SK-N-SH treated with all-trans-retinoic acid at 6 μM for 48 hours (cell line): ENCODE results near the gene CENPP.

Experiments
- ATAC-seq: fragments of 200-7000 bp; cut with Tn5 transposase; 3 replicates; pipeline ENCODE4 v1.9.1; 2020; ENCODE audit warnings: mild to moderate bottlenecking, moderate library complexity
- ARNTL ChIP-seq: fragments of 450-650 bp; formaldehyde crosslinking; IDR thresholded peaks from 2 replicates; pipeline ENCODE4 v1.5.0; 2020; ENCODE audit warnings: low read depth, mild to moderate bottlenecking, moderate library complexity, borderline replicate concordance
- BACH2 ChIP-seq: fragments of 250-450 bp; sonication (Bioruptor Pico); IDR thresholded peaks from 2 replicates; pipeline ENCODE4 v1.9.0; 2021; ENCODE audit warnings: mild to moderate bottlenecking, borderline replicate concordance
- ESRRG ChIP-seq: fragments of 250-450 bp; sonication (Bioruptor Pico); IDR thresholded peaks from 2 replicates; pipeline ENCODE4 v1.6.1; 2021; ENCODE audit warnings: mild to moderate bottlenecking
- GLIS3 ChIP-seq: fragments of 250-450 bp; sonication (Bioruptor Pico); IDR thresholded peaks from 2 replicates; pipeline ENCODE4 v1.5.0; 2020; ENCODE audit warnings: mild to moderate bottlenecking, moderate library complexity
- ISL1 ChIP-seq: fragments of 250-450 bp; sonication (Bioruptor Pico); IDR thresholded peaks from 2 replicates; pipeline ENCODE4 v2.1.2; 2022; ENCODE audit warnings: mild to moderate bottlenecking, moderate library complexity
- PPARA ChIP-seq: fragments of 250-450 bp; sonication (Bioruptor Pico); IDR thresholded peaks from 2 replicates; pipeline ENCODE4 v1.5.0; 2020; ENCODE audit warnings: mild to moderate bottlenecking, borderline replicate concordance
- RARB ChIP-seq: fragments of 250-450 bp; sonication (Bioruptor Pico); IDR thresholded peaks from 2 replicates; pipeline ENCODE4 v1.8.0; 2021; ENCODE audit warnings: mild to moderate bottlenecking, moderate library complexity
- SNAI2 ChIP-seq: fragments of 250-450 bp; sonication (Bioruptor Pico); IDR thresholded peaks from 2 replicates; pipeline ENCODE4 v1.5.0; 2020; ENCODE audit warnings: mild to moderate bottlenecking, moderate library complexity
- TCF4 ChIP-seq: fragments of 250-450 bp; sonication (Bioruptor Pico); IDR thresholded peaks from 2 replicates; pipeline ENCODE4 v1.8.0; 2021; ENCODE audit warnings: mild to moderate bottlenecking, moderate library complexity, borderline replicate concordance
- TOX ChIP-seq: fragments of 250-450 bp; sonication (Bioruptor Pico); IDR thresholded peaks from 2 replicates; pipeline ENCODE4 v1.8.0; 2021; ENCODE audit warnings: mild to moderate bottlenecking, moderate library complexity, borderline replicate concordance
- ZC3H10 ChIP-seq: fragments of 250-450 bp; sonication (Bioruptor Pico); IDR thresholded peaks from 2 replicates; pipeline ENCODE4 v1.5.1; 2021; ENCODE audit warnings: mild to moderate bottlenecking, moderate library complexity
- ZFP3 ChIP-seq: fragments of 250-450 bp; sonication (Bioruptor Pico); IDR thresholded peaks from 2 replicates; pipeline ENCODE4 v1.5.0; 2020; ENCODE audit warnings: mild to moderate bottlenecking, moderate library complexity
- ZFP30 ChIP-seq: fragments of 450-650 bp; formaldehyde crosslinking; IDR thresholded peaks from 2 replicates; pipeline ENCODE4 v1.5.0; 2022; ENCODE audit warnings: mild to moderate bottlenecking, moderate library complexity
- ZNF565 ChIP-seq: fragments of 450-650 bp; formaldehyde crosslinking; conservative IDR thresholded peaks from 2 replicates; pipeline ENCODE4 v1.5.0; 2020; ENCODE audit warnings: low read depth, mild to moderate bottlenecking, moderate library complexity
- ZNF70 ChIP-seq: fragments of 450-650 bp; formaldehyde crosslinking; IDR thresholded peaks from 2 replicates; pipeline ENCODE4 v1.5.0; 2020; ENCODE audit warnings: mild to moderate bottlenecking, moderate library complexity
- ZNF8 ChIP-seq: fragments of 450-650 bp; formaldehyde crosslinking; IDR thresholded peaks from 2 replicates; pipeline ENCODE4 v1.5.0; 2020; ENCODE audit warnings: mild to moderate bottlenecking, moderate library complexity
- TF ChIP-seq, protein P1 (sequence below): fragments of 250-450 bp; sonication (Bioruptor Pico); IDR thresholded peaks from 2 replicates; pipeline ENCODE4 v1.5.1; 2021; ENCODE audit warnings: mild to moderate bottlenecking, moderate library complexity
- TF ChIP-seq, protein P2 (sequence below): fragments of 250-450 bp; sonication (Bioruptor Pico); IDR thresholded peaks from 2 replicates; pipeline ENCODE4 v1.8.0; 2021; ENCODE audit warnings: low read depth, mild to moderate bottlenecking, moderate library complexity, borderline replicate concordance
- TF ChIP-seq, protein P3 (sequence below): fragments of 250-450 bp; sonication (Bioruptor Pico); IDR thresholded peaks from 2 replicates; pipeline ENCODE4 v1.5.0; 2020; ENCODE audit warnings: mild to moderate bottlenecking, moderate library complexity
- TF ChIP-seq, protein P4 (sequence below): fragments of 250-450 bp; sonication (Bioruptor Pico); IDR thresholded peaks from 2 replicates; pipeline ENCODE4 v1.8.0; 2020; ENCODE audit warnings: mild to moderate bottlenecking, moderate library complexity, borderline replicate concordance

CENPP gene

DNA sequence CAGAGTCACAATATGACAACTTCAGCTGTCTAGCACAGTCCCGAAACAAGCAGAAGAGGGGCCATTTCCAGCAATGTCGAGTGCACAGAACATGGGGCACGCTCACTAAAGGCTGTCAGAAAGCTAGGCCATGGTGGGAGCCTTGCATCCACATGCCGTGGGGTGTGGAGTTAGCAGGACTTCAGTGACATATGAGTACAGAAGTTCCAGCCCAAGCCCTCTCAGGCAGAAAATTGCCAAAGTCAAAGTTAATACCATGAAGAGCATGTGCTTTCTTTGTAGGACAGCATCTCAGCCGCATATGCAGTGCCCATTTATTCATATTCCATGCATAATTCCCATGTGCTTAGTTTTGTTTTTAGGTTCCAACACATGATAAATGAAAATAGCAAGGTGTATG, 183.3 kb downstream of the CENPP start (continued):
- TF ChIP-seq, protein P1, sequence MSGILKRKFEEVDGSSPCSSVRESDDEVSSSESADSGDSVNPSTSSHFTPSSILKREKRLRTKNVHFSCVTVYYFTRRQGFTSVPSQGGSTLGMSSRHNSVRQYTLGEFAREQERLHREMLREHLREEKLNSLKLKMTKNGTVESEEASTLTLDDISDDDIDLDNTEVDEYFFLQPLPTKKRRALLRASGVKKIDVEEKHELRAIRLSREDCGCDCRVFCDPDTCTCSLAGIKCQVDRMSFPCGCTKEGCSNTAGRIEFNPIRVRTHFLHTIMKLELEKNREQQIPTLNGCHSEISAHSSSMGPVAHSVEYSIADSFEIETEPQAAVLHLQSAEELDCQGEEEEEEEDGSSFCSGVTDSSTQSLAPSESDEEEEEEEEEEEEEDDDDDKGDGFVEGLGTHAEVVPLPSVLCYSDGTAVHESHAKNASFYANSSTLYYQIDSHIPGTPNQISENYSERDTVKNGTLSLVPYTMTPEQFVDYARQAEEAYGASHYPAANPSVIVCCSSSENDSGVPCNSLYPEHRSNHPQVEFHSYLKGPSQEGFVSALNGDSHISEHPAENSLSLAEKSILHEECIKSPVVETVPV (CRISPR knock-in tag) = no peak
- TF ChIP-seq, all 23 proteins: peak for 0

DNA sequence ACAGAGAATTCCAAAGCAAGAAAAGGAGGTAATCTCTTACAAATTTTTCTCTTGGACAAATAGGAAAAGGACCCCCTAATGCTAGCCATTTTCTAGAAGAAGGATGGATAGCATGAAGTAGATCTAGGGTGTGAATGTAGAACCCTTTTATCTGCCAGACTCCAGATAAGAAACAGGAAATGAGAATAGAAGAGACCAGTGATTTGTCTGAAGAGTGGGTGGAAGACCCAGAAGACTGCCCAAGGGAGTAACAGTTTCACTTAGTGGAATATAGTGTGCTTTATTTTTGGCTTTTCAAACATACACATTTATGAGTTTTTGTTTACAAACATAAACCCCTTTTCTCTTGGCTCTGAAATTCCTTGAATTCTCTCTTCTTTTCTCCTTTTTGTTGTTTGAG, 185.0 kb downstream of the CENPP start:
- no peak for ATAC-seq

DNA sequence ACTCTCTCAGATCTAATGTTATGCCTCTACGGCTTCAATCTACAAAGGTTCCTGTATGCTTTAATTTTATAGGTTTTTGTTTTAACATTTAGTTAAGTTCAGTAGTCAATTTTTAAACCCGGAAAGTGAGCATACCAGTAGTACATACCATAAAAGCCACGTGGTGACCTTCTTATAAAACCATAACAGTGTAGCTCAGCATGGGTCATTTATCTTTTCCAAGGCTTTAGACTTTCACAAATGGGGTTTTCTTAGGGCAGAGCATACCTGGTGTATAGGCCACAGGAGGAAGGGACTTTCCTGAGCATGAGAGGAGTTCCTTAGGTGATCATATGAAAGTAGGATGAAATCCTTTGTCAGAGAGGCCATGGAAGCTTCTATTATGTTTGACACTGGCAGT, 186.9 kb downstream of the CENPP start:
- no peak for ATAC-seq
- TF ChIP-seq TOX (no peak), TCF4 (CRISPR knock-in tag) (no peak), ZFP3 (CRISPR knock-in tag) (no peak), ARNTL (CRISPR knock-in tag) (no peak), ZNF565 (no peak), GLIS3 (CRISPR knock-in tag) (no peak), SNAI2 (CRISPR knock-in tag) (no peak), BACH2 (no peak), ISL1 (CRISPR knock-in tag) (no peak), RARB (no peak), PPARA (no peak), ESRRG (CRISPR knock-in tag) (no peak), ZFP30 (no peak), ZNF70 (CRISPR knock-in tag) (no peak), ZC3H10 (CRISPR knock-in tag) (no peak), ZNF8 (no peak)
- TF ChIP-seq, protein P2, sequence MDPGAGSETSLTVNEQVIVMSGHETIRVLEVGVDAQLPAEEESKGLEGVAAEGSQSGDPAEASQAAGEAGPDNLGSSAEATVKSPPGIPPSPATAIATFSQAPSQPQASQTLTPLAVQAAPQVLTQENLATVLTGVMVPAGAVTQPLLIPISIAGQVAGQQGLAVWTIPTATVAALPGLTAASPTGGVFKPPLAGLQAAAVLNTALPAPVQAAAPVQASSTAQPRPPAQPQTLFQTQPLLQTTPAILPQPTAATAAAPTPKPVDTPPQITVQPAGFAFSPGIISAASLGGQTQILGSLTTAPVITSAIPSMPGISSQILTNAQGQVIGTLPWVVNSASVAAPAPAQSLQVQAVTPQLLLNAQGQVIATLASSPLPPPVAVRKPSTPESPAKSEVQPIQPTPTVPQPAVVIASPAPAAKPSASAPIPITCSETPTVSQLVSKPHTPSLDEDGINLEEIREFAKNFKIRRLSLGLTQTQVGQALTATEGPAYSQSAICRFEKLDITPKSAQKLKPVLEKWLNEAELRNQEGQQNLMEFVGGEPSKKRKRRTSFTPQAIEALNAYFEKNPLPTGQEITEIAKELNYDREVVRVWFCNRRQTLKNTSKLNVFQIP (CRISPR knock-in tag) = no peak
- TF ChIP-seq, protein P3, sequence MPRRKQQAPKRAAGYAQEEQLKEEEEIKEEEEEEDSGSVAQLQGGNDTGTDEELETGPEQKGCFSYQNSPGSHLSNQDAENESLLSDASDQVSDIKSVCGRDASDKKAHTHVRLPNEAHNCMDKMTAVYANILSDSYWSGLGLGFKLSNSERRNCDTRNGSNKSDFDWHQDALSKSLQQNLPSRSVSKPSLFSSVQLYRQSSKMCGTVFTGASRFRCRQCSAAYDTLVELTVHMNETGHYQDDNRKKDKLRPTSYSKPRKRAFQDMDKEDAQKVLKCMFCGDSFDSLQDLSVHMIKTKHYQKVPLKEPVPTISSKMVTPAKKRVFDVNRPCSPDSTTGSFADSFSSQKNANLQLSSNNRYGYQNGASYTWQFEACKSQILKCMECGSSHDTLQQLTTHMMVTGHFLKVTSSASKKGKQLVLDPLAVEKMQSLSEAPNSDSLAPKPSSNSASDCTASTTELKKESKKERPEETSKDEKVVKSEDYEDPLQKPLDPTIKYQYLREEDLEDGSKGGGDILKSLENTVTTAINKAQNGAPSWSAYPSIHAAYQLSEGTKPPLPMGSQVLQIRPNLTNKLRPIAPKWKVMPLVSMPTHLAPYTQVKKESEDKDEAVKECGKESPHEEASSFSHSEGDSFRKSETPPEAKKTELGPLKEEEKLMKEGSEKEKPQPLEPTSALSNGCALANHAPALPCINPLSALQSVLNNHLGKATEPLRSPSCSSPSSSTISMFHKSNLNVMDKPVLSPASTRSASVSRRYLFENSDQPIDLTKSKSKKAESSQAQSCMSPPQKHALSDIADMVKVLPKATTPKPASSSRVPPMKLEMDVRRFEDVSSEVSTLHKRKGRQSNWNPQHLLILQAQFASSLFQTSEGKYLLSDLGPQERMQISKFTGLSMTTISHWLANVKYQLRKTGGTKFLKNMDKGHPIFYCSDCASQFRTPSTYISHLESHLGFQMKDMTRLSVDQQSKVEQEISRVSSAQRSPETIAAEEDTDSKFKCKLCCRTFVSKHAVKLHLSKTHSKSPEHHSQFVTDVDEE = no peak
- TF ChIP-seq, protein P4, sequence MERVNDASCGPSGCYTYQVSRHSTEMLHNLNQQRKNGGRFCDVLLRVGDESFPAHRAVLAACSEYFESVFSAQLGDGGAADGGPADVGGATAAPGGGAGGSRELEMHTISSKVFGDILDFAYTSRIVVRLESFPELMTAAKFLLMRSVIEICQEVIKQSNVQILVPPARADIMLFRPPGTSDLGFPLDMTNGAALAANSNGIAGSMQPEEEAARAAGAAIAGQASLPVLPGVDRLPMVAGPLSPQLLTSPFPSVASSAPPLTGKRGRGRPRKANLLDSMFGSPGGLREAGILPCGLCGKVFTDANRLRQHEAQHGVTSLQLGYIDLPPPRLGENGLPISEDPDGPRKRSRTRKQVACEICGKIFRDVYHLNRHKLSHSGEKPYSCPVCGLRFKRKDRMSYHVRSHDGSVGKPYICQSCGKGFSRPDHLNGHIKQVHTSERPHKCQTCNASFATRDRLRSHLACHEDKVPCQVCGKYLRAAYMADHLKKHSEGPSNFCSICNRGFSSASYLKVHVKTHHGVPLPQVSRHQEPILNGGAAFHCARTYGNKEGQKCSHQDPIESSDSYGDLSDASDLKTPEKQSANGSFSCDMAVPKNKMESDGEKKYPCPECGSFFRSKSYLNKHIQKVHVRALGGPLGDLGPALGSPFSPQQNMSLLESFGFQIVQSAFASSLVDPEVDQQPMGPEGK (CRISPR knock-in tag) = no peak
- TF ChIP-seq, all 23 proteins: peak for 0

More for the DNA sequence above, 185.0 kb downstream of the CENPP start:
- TF ChIP-seq ZFP30 = no peak

DNA sequence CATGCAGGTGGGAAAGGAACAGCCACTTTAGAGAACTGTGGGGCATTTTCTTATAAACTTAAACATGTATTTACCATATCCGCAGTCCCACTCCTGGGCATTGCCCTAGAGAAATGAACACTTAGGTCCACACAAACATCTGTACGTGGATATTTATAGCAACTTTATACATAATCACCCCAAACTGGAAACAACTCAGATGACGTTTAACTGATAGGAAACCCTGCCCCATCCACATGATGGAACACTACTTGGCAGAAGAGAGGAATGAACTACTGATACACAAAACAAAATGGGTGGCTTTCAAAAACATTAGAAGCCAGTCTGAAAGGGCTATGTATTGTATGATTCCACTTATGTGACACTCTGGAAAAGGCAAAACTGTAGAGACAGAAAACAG, 187.6 kb downstream of the CENPP start:
- TF ChIP-seq TOX (no peak), ARNTL (CRISPR knock-in tag) (no peak), SNAI2 (CRISPR knock-in tag) (no peak)
- TF ChIP-seq, protein P1 (CRISPR knock-in tag) = no peak
- TF ChIP-seq, protein P3 = no peak
- no peak for ATAC-seq
